Activated T-cell treated with anti-CD3 and anti-CD28 coated beads, Interleukin-2, amount 50 U/mL, for 1 hour (primary cell): ENCODE data around the gene BACH1.

Experiments
- DNase-seq: peaks from one replicate; pipeline ENCODE4 v3.0.0-alpha.2; 2020

BACH1 gene

GRCh38 chr21:29316029-29316742 is 17.5 kb downstream of the BACH1 start:
- no peak for DNase-seq

GRCh38 chr21:29316806-29317205 is 18.1 kb downstream of the BACH1 start:
- DNase-seq, result no peak

- DNase-seq, result no peak
Measured at GRCh38 chr21:29318354-29318753, 19.6 kb downstream of the BACH1 start.

- no peak for DNase-seq
Measured at GRCh38 chr21:29320031-29320430, 21.3 kb downstream of the BACH1 start.

GRCh38 chr21:29321217-29321616 is 22.5 kb downstream of the BACH1 start:
- DNase-seq, result no peak

GRCh38 chr21:29321932-29322928 is 23.5 kb downstream of the BACH1 start:
- no peak for DNase-seq

- DNase-seq, result no peak
Measured at GRCh38 chr21:29323189-29323588, 24.5 kb downstream of the BACH1 start.

- DNase-seq, result no peak
Measured at GRCh38 chr21:29326914-29327554, 28.3 kb downstream of the BACH1 start.

GRCh38 chr21:29329406-29329805 is 30.7 kb downstream of the BACH1 start:
- no peak for DNase-seq

GRCh38 chr21:29330797-29331196 is 32.1 kb downstream of the BACH1 start:
- DNase-seq, result no peak

- no peak for DNase-seq
Measured at GRCh38 chr21:29332461-29333362, 34.0 kb downstream of the BACH1 start.

- no peak for DNase-seq
Measured at GRCh38 chr21:29333406-29333805, 34.7 kb downstream of the BACH1 start.

- DNase-seq, result no peak
Measured at GRCh38 chr21:29334717-29335428, 36.2 kb downstream of the BACH1 start.

- DNase-seq, result no peak
Measured at GRCh38 chr21:29335720-29336119, 37.0 kb downstream of the BACH1 start.

GRCh38 chr21:29338256-29338655 is 39.5 kb downstream of the BACH1 start:
- DNase-seq, result no peak

- no peak for DNase-seq
Measured at GRCh38 chr21:29340228-29340627, 41.5 kb downstream of the BACH1 start.

GRCh38 chr21:29342363-29342957 is 43.7 kb downstream of the BACH1 start:
- DNase-seq, result no peak

- no peak for DNase-seq
Measured at GRCh38 chr21:29343519-29343918, 44.8 kb downstream of the BACH1 start.

- no peak for DNase-seq
Measured at GRCh38 chr21:29346281-29346680, 47.6 kb downstream of the BACH1 start.

- DNase-seq, result no peak
Measured at GRCh38 chr21:29346771-29347170, 48.0 kb downstream of the BACH1 start.

GRCh38 chr21:29347274-29347681 is 48.6 kb downstream of the BACH1 start:
- no peak for DNase-seq
